GM23338 (cell line): ENCODE results near the gene C10orf105. TPM values are rescaled to one million over a fixed set of nuclear protein-coding genes. Genes with fewer than 3 reads are reported as not detected.

Source experiments
- ATAC-seq: fragments of 200-7000 bp; cut with Tn5 transposase; 3 replicates; pipeline ENCODE4 v1.9.1; 2020
- DNase-seq: peaks from one replicate; pipeline ENCODE4 v3.0.0-alpha.2; 2015; ENCODE audit warnings: low spot score
- H2AFZ ChIP-seq: fragments of 200-600 bp; sonication (generic); 2 replicates; pipeline ENCODE4 v1.8.0; 2016; ENCODE audit warnings: antibody characterized with exemption, mild to moderate bottlenecking, moderate library complexity
- H3F3A ChIP-seq: fragments of 200-600 bp; sonication (generic); replicated peaks from 2 replicates; pipeline ENCODE4 v1.8.0; 2017; ENCODE audit warnings: antibody characterized with exemption, mixed run types, low read depth
- H3K27ac ChIP-seq: fragments of 200-600 bp; sonication (generic); 2 replicates; pipeline ENCODE4 v1.6.1; 2016; ENCODE audit warnings: low read depth
- H3K27me3 ChIP-seq: fragments of 200-600 bp; sonication (generic); 2 replicates; pipeline ENCODE4 v1.8.0; 2016; ENCODE audit warnings: mild to moderate bottlenecking, mixed run types, moderate library complexity; ENCODE audit not compliant: insufficient read depth
- H3K36me3 ChIP-seq: fragments of 200-600 bp; sonication (generic); 2 replicates; pipeline ENCODE4 v1.8.0; 2016; ENCODE audit warnings: mild to moderate bottlenecking; ENCODE audit not compliant: insufficient read depth
- H3K4me1 ChIP-seq: fragments of 200-600 bp; sonication (generic); 2 replicates; pipeline ENCODE4 v1.8.0; 2016; ENCODE audit warnings: mild to moderate bottlenecking, moderate library complexity; ENCODE audit not compliant: insufficient read depth
- H3K4me2 ChIP-seq: fragments of 200-600 bp; sonication (generic); 2 replicates; pipeline ENCODE4 v1.7.1; 2017; ENCODE audit warnings: mixed run types
- H3K4me3 ChIP-seq: fragments of 200-600 bp; sonication (generic); 2 replicates; pipeline ENCODE4 v1.6.1; 2016; ENCODE audit warnings: mixed run types
- H3K79me2 ChIP-seq: fragments of 200-600 bp; sonication (generic); replicated peaks from 2 replicates; pipeline ENCODE4 v1.8.0; 2017; ENCODE audit warnings: mild to moderate bottlenecking; ENCODE audit not compliant: insufficient read depth
- H3K9me2 ChIP-seq: fragments of 200-600 bp; sonication (generic); 2 replicates; pipeline ENCODE4 v1.8.0; 2017; ENCODE audit not compliant: insufficient read depth
- H4K20me1 ChIP-seq: fragments of 200-600 bp; sonication (generic); replicated peaks from 2 replicates; pipeline ENCODE4 v1.8.0; 2017; ENCODE audit warnings: mild to moderate bottlenecking; ENCODE audit not compliant: insufficient read depth
- H3K27ac Mint-ChIP-seq: 2 replicates; pipeline ENCODE4 v1.8.0; 2020; ENCODE audit warnings: inconsistent platforms, mild to moderate bottlenecking, moderate library complexity, mixed read lengths
- H3K27me3 Mint-ChIP-seq: 3 replicates; pipeline ENCODE4 v1.8.0; 2022; ENCODE audit warnings: low read depth, mild to moderate bottlenecking, moderate library complexity, mixed read lengths, inconsistent platforms; ENCODE audit not compliant: insufficient read depth, poor library complexity
- H3K36me3 Mint-ChIP-seq: 3 replicates; pipeline ENCODE4 v1.8.0; 2021; ENCODE audit warnings: low read depth, mild to moderate bottlenecking, inconsistent platforms, moderate library complexity, mixed read lengths
- H3K4me1 Mint-ChIP-seq: 3 replicates; pipeline ENCODE4 v1.8.0; 2020; ENCODE audit warnings: mild to moderate bottlenecking, inconsistent platforms, mixed read lengths
- H3K4me3 Mint-ChIP-seq: 3 replicates; pipeline ENCODE4 v1.8.0; 2021; ENCODE audit warnings: moderate library complexity, mild to moderate bottlenecking, inconsistent platforms, mixed read lengths
- H3K9me3 Mint-ChIP-seq: 3 replicates; pipeline ENCODE4 v1.8.0; 2020; ENCODE audit warnings: moderate library complexity, mild to moderate bottlenecking, inconsistent platforms, mixed read lengths
- CREB1 ChIP-seq: fragments of 250-450 bp; sonication (Bioruptor Pico); IDR thresholded peaks from 2 replicates; pipeline ENCODE4 v1.5.0; 2020; ENCODE audit warnings: low read depth, mild to moderate bottlenecking, moderate library complexity
- EZH2 ChIP-seq: fragments of 200-600 bp; sonication (generic); IDR thresholded peaks from one replicate; pipeline ENCODE4 v1.8.0; 2017; ENCODE audit warnings: antibody characterized with exemption, mild to moderate bottlenecking, low read depth; ENCODE audit not compliant: unreplicated experiment
- EZH2phosphoT487 ChIP-seq: fragments of 200-600 bp; sonication (generic); IDR thresholded peaks from one replicate; pipeline ENCODE4 v1.8.1; 2018; ENCODE audit warnings: antibody characterized with exemption; ENCODE audit not compliant: unreplicated experiment
- JUNB ChIP-seq: IDR thresholded peaks from one replicate; pipeline ENCODE4 v1.6.1; 2016; ENCODE audit warnings: antibody characterized with exemption; ENCODE audit not compliant: unreplicated experiment
- NANOG ChIP-seq: IDR thresholded peaks from 2 replicates; pipeline ENCODE4 v1.6.1; 2016; ENCODE audit warnings: antibody characterized with exemption, borderline replicate concordance
- POLR2AphosphoS5 ChIP-seq: IDR thresholded peaks from 2 replicates; pipeline ENCODE4 v1.6.1; 2016; ENCODE audit warnings: antibody characterized with exemption, low read depth
- STAT1 ChIP-seq: IDR thresholded peaks from one replicate; pipeline ENCODE4 v1.6.1; 2016; ENCODE audit warnings: antibody characterized with exemption; ENCODE audit not compliant: unreplicated experiment
- ZNF114 ChIP-seq: fragments of 250-450 bp; sonication (Bioruptor Pico); IDR thresholded peaks from 2 replicates; pipeline ENCODE4 v1.5.0; 2020; ENCODE audit warnings: mild to moderate bottlenecking, moderate library complexity
- ZNF331 ChIP-seq: fragments of 250-450 bp; sonication (Bioruptor Pico); IDR thresholded peaks from 2 replicates; pipeline ENCODE4 v1.5.0; 2020; ENCODE audit warnings: low read depth, mild to moderate bottlenecking, moderate library complexity
- polyA plus RNA-seq: library from polyadenylated mRNA; unstranded; fragments of >200 nt; fragmentation: Nextera tagmentation; extraction: Ambion mirVana; gene quantifications from 2 replicates; pipeline ENCODE4 v1.2.1, GENCODE V29; 2016
- total RNA-seq: library from RNA; depleted of rRNA; stranded (reverse); fragments of >200 nt; shearing (Covaris generic); gene quantifications from 2 replicates; pipeline ENCODE4 v1.2.3, GENCODE V29; 2014
- TF ChIP-seq, protein P1 (sequence below): IDR thresholded peaks from 2 replicates; pipeline ENCODE4 v1.6.1; 2016; ENCODE audit warnings: antibody characterized with exemption
- TF ChIP-seq, protein P2 (sequence below), 2 experiments: fragments of 200-600 bp in 1 of 2; sonication (generic) in 1 of 2; conservative IDR thresholded peaks; 2 replicates each; pipeline versions ENCODE4 v1.5.1 to v1.6.1; 2016 to 2017; ENCODE audit warnings: antibody characterized with exemption in 2 of 2, low read depth in 2 of 2, mild to moderate bottlenecking in 2 of 2, moderate library complexity in 1 of 2
- TF ChIP-seq, protein P3 (sequence below): fragments of 250-450 bp; sonication (Bioruptor Pico); IDR thresholded peaks from 2 replicates; pipeline ENCODE4 v1.5.0; 2020; ENCODE audit warnings: mild to moderate bottlenecking, moderate library complexity
- TF ChIP-seq, protein P4 (sequence below): IDR thresholded peaks from one replicate; pipeline ENCODE4 v1.6.1; 2018; ENCODE audit warnings: antibody characterized with exemption; ENCODE audit not compliant: unreplicated experiment

C10orf105 gene
- total and polyA plus RNA-seq, 2 experiments from 2014 or later: 0.15 to 0.17 TPM

DNA sequence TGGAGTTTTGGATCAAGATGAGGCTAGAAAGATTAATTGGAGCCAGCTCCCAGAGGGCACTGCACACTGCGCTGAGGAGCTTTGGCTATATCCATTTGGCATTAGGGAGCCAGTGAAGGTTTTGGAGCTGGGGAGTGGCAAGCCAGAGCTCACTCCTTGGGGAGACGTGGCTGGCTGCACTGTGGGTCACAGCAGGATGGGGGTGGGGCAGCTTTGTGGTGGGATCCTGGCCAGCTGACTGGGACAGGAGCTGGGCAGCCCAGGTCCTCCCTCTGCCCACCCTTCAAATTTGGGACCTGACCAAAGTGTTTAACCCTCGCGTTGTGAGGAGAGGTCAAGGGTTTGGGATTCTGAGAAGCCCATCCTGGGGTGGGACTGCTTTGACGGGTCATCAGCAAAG, 5.0 kb downstream of the C10orf105 start:
- H3K9me3 Mint-ChIP-seq: no peaks in the 10 kb centered on the region
- Histone ChIP-seq H3K79me2 (no peaks in the 10 kb centered on the region), H3K9me2 (no peaks in the 10 kb centered on the region), H3K4me2 (no peak overlapping the region), H3K27me3 (no peaks in the 10 kb centered on the region), H4K20me1 (no peaks in the 10 kb centered on the region), H3K4me1 (peaks cover 8% of the 10 kb centered on the region), H3K27ac (no peak overlapping the region), H3K4me3 (no peak overlapping the region), H3F3A (no peaks in the 10 kb centered on the region), H3K36me3 (no peaks in the 10 kb centered on the region), H2AFZ (no peak overlapping the region)
- H3K27ac Mint-ChIP-seq: no peak overlapping the region
- TF ChIP-seq JUNB: no peak
- TF ChIP-seq EZH2phosphoT487: no peak
- TF ChIP-seq, protein P1, sequence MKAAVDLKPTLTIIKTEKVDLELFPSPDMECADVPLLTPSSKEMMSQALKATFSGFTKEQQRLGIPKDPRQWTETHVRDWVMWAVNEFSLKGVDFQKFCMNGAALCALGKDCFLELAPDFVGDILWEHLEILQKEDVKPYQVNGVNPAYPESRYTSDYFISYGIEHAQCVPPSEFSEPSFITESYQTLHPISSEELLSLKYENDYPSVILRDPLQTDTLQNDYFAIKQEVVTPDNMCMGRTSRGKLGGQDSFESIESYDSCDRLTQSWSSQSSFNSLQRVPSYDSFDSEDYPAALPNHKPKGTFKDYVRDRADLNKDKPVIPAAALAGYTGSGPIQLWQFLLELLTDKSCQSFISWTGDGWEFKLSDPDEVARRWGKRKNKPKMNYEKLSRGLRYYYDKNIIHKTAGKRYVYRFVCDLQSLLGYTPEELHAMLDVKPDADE: no peak
- TF ChIP-seq, protein P2, sequence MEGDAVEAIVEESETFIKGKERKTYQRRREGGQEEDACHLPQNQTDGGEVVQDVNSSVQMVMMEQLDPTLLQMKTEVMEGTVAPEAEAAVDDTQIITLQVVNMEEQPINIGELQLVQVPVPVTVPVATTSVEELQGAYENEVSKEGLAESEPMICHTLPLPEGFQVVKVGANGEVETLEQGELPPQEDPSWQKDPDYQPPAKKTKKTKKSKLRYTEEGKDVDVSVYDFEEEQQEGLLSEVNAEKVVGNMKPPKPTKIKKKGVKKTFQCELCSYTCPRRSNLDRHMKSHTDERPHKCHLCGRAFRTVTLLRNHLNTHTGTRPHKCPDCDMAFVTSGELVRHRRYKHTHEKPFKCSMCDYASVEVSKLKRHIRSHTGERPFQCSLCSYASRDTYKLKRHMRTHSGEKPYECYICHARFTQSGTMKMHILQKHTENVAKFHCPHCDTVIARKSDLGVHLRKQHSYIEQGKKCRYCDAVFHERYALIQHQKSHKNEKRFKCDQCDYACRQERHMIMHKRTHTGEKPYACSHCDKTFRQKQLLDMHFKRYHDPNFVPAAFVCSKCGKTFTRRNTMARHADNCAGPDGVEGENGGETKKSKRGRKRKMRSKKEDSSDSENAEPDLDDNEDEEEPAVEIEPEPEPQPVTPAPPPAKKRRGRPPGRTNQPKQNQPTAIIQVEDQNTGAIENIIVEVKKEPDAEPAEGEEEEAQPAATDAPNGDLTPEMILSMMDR (conservative IDR thresholded peaks at IDR 0.05; ENCODE audit: low read depth in 2 of 2): no peak
- TF ChIP-seq, protein P3, sequence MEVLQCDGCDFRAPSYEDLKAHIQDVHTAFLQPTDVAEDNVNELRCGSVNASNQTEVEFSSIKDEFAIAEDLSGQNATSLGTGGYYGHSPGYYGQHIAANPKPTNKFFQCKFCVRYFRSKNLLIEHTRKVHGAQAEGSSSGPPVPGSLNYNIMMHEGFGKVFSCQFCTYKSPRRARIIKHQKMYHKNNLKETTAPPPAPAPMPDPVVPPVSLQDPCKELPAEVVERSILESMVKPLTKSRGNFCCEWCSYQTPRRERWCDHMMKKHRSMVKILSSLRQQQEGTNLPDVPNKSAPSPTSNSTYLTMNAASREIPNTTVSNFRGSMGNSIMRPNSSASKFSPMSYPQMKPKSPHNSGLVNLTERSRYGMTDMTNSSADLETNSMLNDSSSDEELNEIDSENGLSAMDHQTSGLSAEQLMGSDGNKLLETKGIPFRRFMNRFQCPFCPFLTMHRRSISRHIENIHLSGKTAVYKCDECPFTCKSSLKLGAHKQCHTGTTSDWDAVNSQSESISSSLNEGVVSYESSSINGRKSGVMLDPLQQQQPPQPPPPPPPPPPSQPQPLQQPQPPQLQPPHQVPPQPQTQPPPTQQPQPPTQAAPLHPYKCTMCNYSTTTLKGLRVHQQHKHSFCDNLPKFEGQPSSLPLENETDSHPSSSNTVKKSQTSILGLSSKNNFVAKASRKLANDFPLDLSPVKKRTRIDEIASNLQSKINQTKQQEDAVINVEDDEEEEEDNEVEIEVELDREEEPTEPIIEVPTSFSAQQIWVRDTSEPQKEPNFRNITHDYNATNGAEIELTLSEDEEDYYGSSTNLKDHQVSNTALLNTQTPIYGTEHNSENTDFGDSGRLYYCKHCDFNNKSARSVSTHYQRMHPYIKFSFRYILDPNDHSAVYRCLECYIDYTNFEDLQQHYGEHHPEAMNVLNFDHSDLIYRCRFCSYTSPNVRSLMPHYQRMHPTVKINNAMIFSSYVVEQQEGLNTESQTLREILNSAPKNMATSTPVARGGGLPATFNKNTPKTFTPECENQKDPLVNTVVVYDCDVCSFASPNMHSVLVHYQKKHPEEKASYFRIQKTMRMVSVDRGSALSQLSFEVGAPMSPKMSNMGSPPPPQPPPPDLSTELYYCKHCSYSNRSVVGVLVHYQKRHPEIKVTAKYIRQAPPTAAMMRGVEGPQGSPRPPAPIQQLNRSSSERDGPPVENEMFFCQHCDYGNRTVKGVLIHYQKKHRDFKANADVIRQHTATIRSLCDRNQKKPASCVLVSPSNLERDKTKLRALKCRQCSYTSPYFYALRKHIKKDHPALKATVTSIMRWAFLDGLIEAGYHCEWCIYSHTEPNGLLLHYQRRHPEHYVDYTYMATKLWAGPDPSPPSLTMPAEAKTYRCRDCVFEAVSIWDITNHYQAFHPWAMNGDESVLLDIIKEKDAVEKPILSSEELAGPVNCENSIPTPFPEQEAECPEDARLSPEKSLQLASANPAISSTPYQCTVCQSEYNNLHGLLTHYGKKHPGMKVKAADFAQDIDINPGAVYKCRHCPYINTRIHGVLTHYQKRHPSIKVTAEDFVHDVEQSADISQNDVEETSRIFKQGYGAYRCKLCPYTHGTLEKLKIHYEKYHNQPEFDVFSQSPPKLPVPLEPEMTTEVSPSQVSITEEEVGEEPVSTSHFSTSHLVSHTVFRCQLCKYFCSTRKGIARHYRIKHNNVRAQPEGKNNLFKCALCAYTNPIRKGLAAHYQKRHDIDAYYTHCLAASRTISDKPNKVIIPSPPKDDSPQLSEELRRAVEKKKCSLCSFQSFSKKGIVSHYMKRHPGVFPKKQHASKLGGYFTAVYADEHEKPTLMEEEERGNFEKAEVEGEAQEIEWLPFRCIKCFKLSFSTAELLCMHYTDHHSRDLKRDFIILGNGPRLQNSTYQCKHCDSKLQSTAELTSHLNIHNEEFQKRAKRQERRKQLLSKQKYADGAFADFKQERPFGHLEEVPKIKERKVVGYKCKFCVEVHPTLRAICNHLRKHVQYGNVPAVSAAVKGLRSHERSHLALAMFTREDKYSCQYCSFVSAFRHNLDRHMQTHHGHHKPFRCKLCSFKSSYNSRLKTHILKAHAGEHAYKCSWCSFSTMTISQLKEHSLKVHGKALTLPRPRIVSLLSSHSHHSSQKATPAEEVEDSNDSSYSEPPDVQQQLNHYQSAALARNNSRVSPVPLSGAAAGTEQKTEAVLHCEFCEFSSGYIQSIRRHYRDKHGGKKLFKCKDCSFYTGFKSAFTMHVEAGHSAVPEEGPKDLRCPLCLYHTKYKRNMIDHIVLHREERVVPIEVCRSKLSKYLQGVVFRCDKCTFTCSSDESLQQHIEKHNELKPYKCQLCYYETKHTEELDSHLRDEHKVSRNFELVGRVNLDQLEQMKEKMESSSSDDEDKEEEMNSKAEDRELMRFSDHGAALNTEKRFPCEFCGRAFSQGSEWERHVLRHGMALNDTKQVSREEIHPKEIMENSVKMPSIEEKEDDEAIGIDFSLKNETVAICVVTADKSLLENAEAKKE: no peak
- TF ChIP-seq ZNF331 (CRISPR knock-in tag): no peak
- TF ChIP-seq NANOG: no peak
- TF ChIP-seq CREB1 (CRISPR knock-in tag): no peak
- TF ChIP-seq ZNF114 (CRISPR knock-in tag): no peak
- TF ChIP-seq, protein P4, sequence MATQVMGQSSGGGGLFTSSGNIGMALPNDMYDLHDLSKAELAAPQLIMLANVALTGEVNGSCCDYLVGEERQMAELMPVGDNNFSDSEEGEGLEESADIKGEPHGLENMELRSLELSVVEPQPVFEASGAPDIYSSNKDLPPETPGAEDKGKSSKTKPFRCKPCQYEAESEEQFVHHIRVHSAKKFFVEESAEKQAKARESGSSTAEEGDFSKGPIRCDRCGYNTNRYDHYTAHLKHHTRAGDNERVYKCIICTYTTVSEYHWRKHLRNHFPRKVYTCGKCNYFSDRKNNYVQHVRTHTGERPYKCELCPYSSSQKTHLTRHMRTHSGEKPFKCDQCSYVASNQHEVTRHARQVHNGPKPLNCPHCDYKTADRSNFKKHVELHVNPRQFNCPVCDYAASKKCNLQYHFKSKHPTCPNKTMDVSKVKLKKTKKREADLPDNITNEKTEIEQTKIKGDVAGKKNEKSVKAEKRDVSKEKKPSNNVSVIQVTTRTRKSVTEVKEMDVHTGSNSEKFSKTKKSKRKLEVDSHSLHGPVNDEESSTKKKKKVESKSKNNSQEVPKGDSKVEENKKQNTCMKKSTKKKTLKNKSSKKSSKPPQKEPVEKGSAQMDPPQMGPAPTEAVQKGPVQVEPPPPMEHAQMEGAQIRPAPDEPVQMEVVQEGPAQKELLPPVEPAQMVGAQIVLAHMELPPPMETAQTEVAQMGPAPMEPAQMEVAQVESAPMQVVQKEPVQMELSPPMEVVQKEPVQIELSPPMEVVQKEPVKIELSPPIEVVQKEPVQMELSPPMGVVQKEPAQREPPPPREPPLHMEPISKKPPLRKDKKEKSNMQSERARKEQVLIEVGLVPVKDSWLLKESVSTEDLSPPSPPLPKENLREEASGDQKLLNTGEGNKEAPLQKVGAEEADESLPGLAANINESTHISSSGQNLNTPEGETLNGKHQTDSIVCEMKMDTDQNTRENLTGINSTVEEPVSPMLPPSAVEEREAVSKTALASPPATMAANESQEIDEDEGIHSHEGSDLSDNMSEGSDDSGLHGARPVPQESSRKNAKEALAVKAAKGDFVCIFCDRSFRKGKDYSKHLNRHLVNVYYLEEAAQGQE: no peak
- TF ChIP-seq EZH2: no peak
- no peak for TF ChIP-seq STAT1
- no peak for TF ChIP-seq POLR2AphosphoS5
- H3K27me3 Mint-ChIP-seq: peaks cover 21% of the 10 kb centered on the region
- ATAC-seq (no peak), DNase-seq (no peak)
- H3K4me1 Mint-ChIP-seq: peaks cover 14% of the 10 kb centered on the region
- H3K36me3 Mint-ChIP-seq: no peaks in the 10 kb centered on the region
- H3K4me3 Mint-ChIP-seq: no peak overlapping the region
